GM23248 (cell line): ENCODE data around the gene PTPRB. TPM values are rescaled to one million over a fixed set of nuclear protein-coding genes. Genes with fewer than 3 reads are reported as not detected.

ENCODE experiments used
- DNase-seq: peaks from one replicate; pipeline ENCODE4 v3.0.0-alpha.2; 2015
- H2AFZ ChIP-seq: fragments of 200-600 bp; sonication (generic); 2 replicates; pipeline ENCODE4 v1.6.1; 2016; ENCODE audit warnings: antibody characterized with exemption
- H3F3A ChIP-seq: fragments of 200-600 bp; sonication (generic); 2 replicates; pipeline ENCODE4 v1.6.1; 2016; ENCODE audit warnings: mild to moderate bottlenecking, antibody characterized with exemption, mixed run types; ENCODE audit not compliant: insufficient read depth
- H3K27ac ChIP-seq: fragments of 200-600 bp; sonication (generic); 2 replicates; pipeline ENCODE4 v1.5.1; 2016; ENCODE audit warnings: mild to moderate bottlenecking
- H3K27me3 ChIP-seq: fragments of 200-600 bp; sonication (generic); replicated peaks from 2 replicates; pipeline ENCODE4 v1.6.1; 2016; ENCODE audit warnings: mild to moderate bottlenecking; ENCODE audit not compliant: insufficient read depth
- H3K36me3 ChIP-seq: fragments of 200-600 bp; sonication (generic); 2 replicates; pipeline ENCODE4 v1.6.1; 2016; ENCODE audit warnings: low read depth, mild to moderate bottlenecking
- H3K4me1 ChIP-seq: fragments of 200-600 bp; sonication (generic); 2 replicates; pipeline ENCODE4 v1.6.1; 2016; ENCODE audit warnings: mild to moderate bottlenecking; ENCODE audit not compliant: insufficient read depth
- H3K4me2 ChIP-seq: fragments of 200-600 bp; sonication (generic); one replicate; pipeline ENCODE4 v1.6.1; 2016; ENCODE audit warnings: mild to moderate bottlenecking; ENCODE audit not compliant: unreplicated experiment
- H3K4me3 ChIP-seq: fragments of 200-600 bp; sonication (generic); 2 replicates; pipeline ENCODE4 v1.5.1; 2016; ENCODE audit warnings: mild to moderate bottlenecking
- H3K79me2 ChIP-seq: fragments of 200-600 bp; sonication (generic); 2 replicates; pipeline ENCODE4 v1.6.1; 2016; ENCODE audit warnings: mild to moderate bottlenecking; ENCODE audit not compliant: insufficient read depth
- H3K9ac ChIP-seq: fragments of 200-600 bp; sonication (generic); 2 replicates; pipeline ENCODE4 v1.6.1; 2016; ENCODE audit warnings: mild to moderate bottlenecking
- H3K9me2 ChIP-seq: fragments of 200-600 bp; sonication (generic); 2 replicates; pipeline ENCODE4 v1.6.1; 2016; ENCODE audit warnings: mixed run types, mild to moderate bottlenecking, moderate library complexity; ENCODE audit not compliant: insufficient read depth
- H3K9me3 ChIP-seq: fragments of 200-600 bp; sonication (generic); one replicate; pipeline ENCODE4 v1.6.1; 2017; ENCODE audit warnings: low read depth
- H4K20me1 ChIP-seq: fragments of 200-600 bp; sonication (generic); 2 replicates; pipeline ENCODE4 v1.6.0; 2016; ENCODE audit not compliant: insufficient read depth
- EZH2 ChIP-seq: fragments of 200-600 bp; sonication (generic); IDR thresholded peaks from 2 replicates; pipeline ENCODE4 v1.6.1; 2018; ENCODE audit warnings: antibody characterized with exemption, mild to moderate bottlenecking; ENCODE audit not compliant: insufficient read depth, poor library complexity, severe bottlenecking
- EZH2phosphoT487 ChIP-seq: fragments of 200-600 bp; sonication (generic); IDR thresholded peaks from 2 replicates; pipeline ENCODE4 v1.6.1; 2018; ENCODE audit warnings: antibody characterized with exemption, moderate library complexity, mild to moderate bottlenecking, low read depth; ENCODE audit not compliant: insufficient read depth
- WGBS, 2 experiments: methylation state at CpG; one replicate each; pipeline ENCODE4 v1.1.6; 2015 to 2017; ENCODE audit warnings: low lambda C conversion rate in 2 of 2, low coverage in 1 of 2; ENCODE audit errors: missing lambda C conversion rate in 2 of 2; 5-methylcytosine and 5-hydroxymethylcytosine counted together
- in situ Hi-C: fragments of 300-500 bp; cut with MboI; formaldehyde crosslinking; loops from 2 replicates; pipeline ENCODE4 v1.15.0; 2020
- polyA plus RNA-seq: library from polyadenylated mRNA; unstranded; fragments of >200 nt; fragmentation: Nextera tagmentation; extraction: Ambion mirVana; gene quantifications from 2 replicates; pipeline ENCODE4 v1.2.1, GENCODE V29; 2016
- total RNA-seq: library from RNA; depleted of rRNA; stranded (reverse); fragments of >200 nt; shearing (Covaris generic); gene quantifications from 2 replicates; pipeline ENCODE4 v1.2.3, GENCODE V29; 2014

Gene PTPRB
- total and polyA plus RNA-seq, 2 experiments from 2014 or later: 3.8 to 4.4 TPM

DNA sequence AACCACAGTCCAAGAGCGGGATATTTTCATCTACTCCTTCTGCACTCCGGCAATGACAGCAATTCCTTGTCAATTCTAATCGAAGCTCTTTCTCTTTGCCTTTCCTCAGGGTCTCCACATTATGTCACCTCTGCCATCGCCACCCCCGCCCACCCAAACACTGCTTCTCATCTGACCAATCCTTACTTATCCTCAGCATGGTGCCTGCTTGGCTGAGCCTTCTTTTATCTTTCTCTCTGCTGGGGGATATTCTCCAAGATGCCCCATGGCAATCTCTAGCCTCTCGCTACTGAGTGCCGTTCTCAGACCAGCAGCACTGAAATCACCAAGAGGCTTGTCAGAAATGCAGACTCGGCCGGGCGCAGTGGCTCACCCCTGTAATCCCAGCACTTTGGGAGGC is 100.6 kb downstream of the PTPRB start:
- H3K27ac ChIP-seq: no peak overlapping the region
- no peaks in the 10 kb centered on the region for H4K20me1 ChIP-seq
- in situ Hi-C loops: no loop called here
- DNase-seq: no peak
- H2AFZ ChIP-seq: no peak overlapping the region
- no peak overlapping the region for H3K4me2 ChIP-seq
- TF ChIP-seq EZH2: no peak
- no peak for TF ChIP-seq EZH2phosphoT487
- no peaks in the 10 kb centered on the region for H3K79me2 ChIP-seq
- H3K9me3 ChIP-seq: no peaks in the 10 kb centered on the region
- H3K36me3 ChIP-seq: peaks cover 3% of the 10 kb centered on the region; the same call in 1 of the 2 replicates
- H3K4me3 ChIP-seq: no peak overlapping the region
- H3K27me3 ChIP-seq: no peaks in the 10 kb centered on the region
- no peaks in the 10 kb centered on the region for H3K4me1 ChIP-seq
- no peaks in the 10 kb centered on the region for H3F3A ChIP-seq
- H3K9ac ChIP-seq: no peak overlapping the region
- WGBS, 2 experiments: 86 to 91% methylated on average over 10 of the region's 10 CpGs
- H3K9me2 ChIP-seq: no peaks in the 10 kb centered on the region

DNA sequence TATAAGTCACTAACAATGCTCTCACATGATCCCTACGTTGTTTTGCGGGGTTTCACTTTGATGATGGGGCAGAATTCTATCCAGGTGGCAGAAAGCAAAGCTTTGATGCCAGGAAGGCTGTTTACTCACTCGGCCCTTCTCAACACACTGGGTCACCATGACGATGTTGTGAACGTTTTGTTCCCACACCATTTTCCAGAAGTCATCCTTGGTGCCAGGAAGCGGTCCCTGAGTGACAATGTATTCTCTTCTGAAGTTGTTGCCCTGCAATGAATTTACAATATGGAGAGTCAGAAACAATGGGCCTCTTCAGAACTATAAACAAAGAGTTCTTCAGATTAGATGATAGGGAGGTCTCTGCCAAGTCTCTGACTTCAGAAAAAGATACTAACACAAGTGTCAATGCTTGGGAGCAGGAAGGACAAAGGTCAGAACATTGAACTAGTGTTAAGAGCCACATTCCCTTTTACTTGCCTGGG is 101.3 kb downstream of the PTPRB start:
- Histone ChIP-seq H2AFZ (no peak overlapping the region), H3K27me3 (no peaks in the 10 kb centered on the region), H3K4me1 (no peaks in the 10 kb centered on the region), H4K20me1 (no peaks in the 10 kb centered on the region), H3K36me3 (peaks cover 9% of the 10 kb centered on the region; the same call in 1 of the 2 replicates), H3K4me2 (no peak overlapping the region), H3K9ac (no peak overlapping the region), H3F3A (no peaks in the 10 kb centered on the region), H3K79me2 (no peaks in the 10 kb centered on the region), H3K4me3 (no peak overlapping the region), H3K9me2 (no peaks in the 10 kb centered on the region), H3K9me3 (no peaks in the 10 kb centered on the region), H3K27ac (no peak overlapping the region)
- in situ Hi-C loops: no loop called here
- no peak for DNase-seq
- 88% methylated on average over 6 of the region's 6 CpGs for WGBS, 2 experiments
- TF ChIP-seq EZH2: no peak
- no peak for TF ChIP-seq EZH2phosphoT487

DNA sequence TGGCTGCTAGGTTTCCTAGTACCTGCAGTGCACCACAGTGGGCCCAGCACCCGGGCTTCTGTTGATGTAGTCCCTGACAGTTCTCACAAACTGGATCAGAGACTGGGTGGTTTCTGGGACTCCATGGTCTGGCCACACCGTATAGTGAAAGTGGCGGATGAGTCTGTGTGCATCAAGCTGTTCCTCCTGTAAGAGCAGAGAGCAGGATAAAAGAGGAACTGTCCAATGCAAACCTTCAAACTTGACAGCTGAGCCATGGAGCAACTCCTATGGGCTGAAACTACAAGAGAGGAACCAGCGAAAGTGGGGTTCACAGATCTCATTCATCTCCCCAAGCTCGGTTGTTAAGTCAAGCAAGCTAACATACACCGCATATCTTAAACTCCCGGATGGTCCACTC is 102.8 kb downstream of the PTPRB start:
- Histone ChIP-seq H3K36me3 (peaks cover 10% of the 10 kb centered on the region; the same call in 1 of the 2 replicates), H2AFZ (no peak overlapping the region), H3K4me3 (no peak overlapping the region), H3K9me3 (no peaks in the 10 kb centered on the region), H3K9me2 (no peaks in the 10 kb centered on the region), H3K9ac (no peak overlapping the region), H3K4me1 (no peaks in the 10 kb centered on the region), H4K20me1 (no peaks in the 10 kb centered on the region), H3K4me2 (no peak overlapping the region), H3F3A (no peaks in the 10 kb centered on the region), H3K79me2 (no peaks in the 10 kb centered on the region), H3K27ac (no peak overlapping the region), H3K27me3 (no peaks in the 10 kb centered on the region)
- in situ Hi-C loops: no loop called here
- DNase-seq: no peak
- WGBS, 2 experiments: 89 to 93% methylated on average over 7 of the region's 7 CpGs
- TF ChIP-seq EZH2phosphoT487: no peak
- no peak for TF ChIP-seq EZH2

DNA sequence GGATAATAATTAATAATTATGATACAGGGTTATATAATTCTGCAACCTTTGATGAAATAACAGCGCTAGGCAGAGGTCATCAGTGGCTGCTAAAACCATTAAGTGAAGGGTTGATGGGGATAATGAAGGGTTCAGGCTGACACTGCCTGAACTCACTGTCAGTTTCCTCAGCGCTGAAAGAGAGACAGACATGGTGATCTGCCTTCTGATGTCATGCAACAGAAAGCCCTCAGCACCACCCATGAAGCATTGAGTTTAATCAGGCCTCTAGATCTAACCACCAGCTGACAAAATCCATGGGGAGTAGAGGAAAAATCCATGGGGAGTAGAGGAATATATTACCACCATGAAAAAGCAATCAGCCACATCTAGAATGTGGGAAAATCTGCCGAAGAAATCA is 107.6 kb downstream of the PTPRB start:
- Histone ChIP-seq H3K9me2 (no peaks in the 10 kb centered on the region), H3K9ac (no peak overlapping the region), H3F3A (no peaks in the 10 kb centered on the region), H3K4me3 (no peak overlapping the region), H2AFZ (no peak overlapping the region), H3K36me3 (peaks cover 15% of the 10 kb centered on the region; the same call in 1 of the 2 replicates), H4K20me1 (no peaks in the 10 kb centered on the region), H3K4me2 (no peak overlapping the region), H3K4me1 (no peaks in the 10 kb centered on the region), H3K9me3 (no peaks in the 10 kb centered on the region), H3K27ac (no peak overlapping the region), H3K79me2 (no peaks in the 10 kb centered on the region), H3K27me3 (no peaks in the 10 kb centered on the region)
- no peak for DNase-seq
- in situ Hi-C loops: no loop called here
- WGBS, 2 experiments: 97% methylated on average over 3 of the region's 3 CpGs
- TF ChIP-seq EZH2 (no peak), EZH2phosphoT487 (no peak)

DNA sequence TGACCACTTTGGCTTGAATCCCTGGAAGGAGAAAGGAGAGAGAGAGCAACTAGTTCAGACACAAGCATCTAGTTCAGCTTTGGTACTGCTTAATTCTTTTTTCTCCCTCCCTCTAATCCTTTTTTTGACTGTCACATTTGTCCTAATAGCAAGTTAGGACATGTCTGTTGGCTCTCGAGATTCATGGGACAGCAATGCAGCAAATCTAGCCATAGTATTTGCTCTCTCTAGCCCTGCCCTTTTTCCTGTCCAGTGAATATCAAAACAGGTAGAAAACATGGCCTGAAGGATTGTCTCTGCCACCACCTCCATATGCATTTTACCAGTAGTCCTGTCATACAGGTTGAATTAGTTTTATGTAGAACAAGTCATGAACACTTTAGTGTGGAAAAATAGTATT is 116.4 kb downstream of the PTPRB start:
- WGBS, 2 experiments: 29 to 53% methylated on average over 1 of the region's 1 CpG
- Histone ChIP-seq H3K36me3 (peaks cover 16% of the 10 kb centered on the region; the same call in 1 of the 2 replicates), H3K79me2 (no peaks in the 10 kb centered on the region), H3K9ac (no peak overlapping the region), H3K9me2 (no peaks in the 10 kb centered on the region), H3K27me3 (no peaks in the 10 kb centered on the region), H3K9me3 (no peaks in the 10 kb centered on the region), H3K27ac (no peak overlapping the region), H4K20me1 (no peaks in the 10 kb centered on the region), H3K4me2 (no peak overlapping the region), H3F3A (no peaks in the 10 kb centered on the region), H2AFZ (no peak overlapping the region), H3K4me1 (peaks cover 4% of the 10 kb centered on the region; the same call in 1 of the 2 replicates), H3K4me3 (no peak overlapping the region)
- in situ Hi-C loops: no loop called here
- DNase-seq: no peak
- TF ChIP-seq EZH2phosphoT487 (no peak), EZH2 (no peak)
